Panc1 (cell line): Measurements from ENCODE around the gene LPGAT1. TPM values are rescaled to one million over a fixed set of nuclear protein-coding genes. Genes with fewer than 3 reads are reported as not detected.

ENCODE experiments used
- ATAC-seq: fragments of 200-7000 bp; cut with Tn5 transposase; 2 replicates; pipeline ENCODE4 v1.9.1; 2020; ENCODE audit warnings: mild to moderate bottlenecking, moderate library complexity
- BruUV-seq: library from RNA; stranded (reverse); fragments of 400-500 nt; replicated peaks from 2 replicates; lab custom pipeline; 2021; lab: Mats Ljungman, UMichigan
- CTCF ChIA-PET: fragments of 300-600 bp; sonication (Branson Sonifier 250); formaldehyde crosslinking; loops from one replicate; lab custom pipeline; 2022; ENCODE audit warnings: antibody characterized with exemption; lab: Charles Lee
- POLR2A ChIA-PET: fragments of 300-600 bp; sonication (Branson Sonifier 250); formaldehyde crosslinking; loops from one replicate; lab custom pipeline; 2022; ENCODE audit warnings: antibody characterized with exemption; lab: Charles Lee
- DNase-seq: peaks from one replicate; pipeline ENCODE4 v3.0.0-alpha.2; 2010; ENCODE audit warnings: low read depth, low spot score
- H3K27ac ChIP-seq: 2 replicates; pipeline ENCODE4 v1.5.1; 2011; ENCODE audit warnings: mild to moderate bottlenecking, low read length, inconsistent platforms
- H3K27me3 ChIP-seq: fragments of 200-500 bp; sonication (Bioruptor generic); 2 replicates; pipeline ENCODE4 v1.6.0; 2014; ENCODE audit warnings: low read length, inconsistent platforms; ENCODE audit not compliant: control insufficient read depth, insufficient read depth
- H3K36me3 ChIP-seq: fragments of 200-500 bp; sonication (Bioruptor generic); 2 replicates; pipeline ENCODE4 v1.5.1; 2014; ENCODE audit warnings: inconsistent platforms, mild to moderate bottlenecking, low read length, moderate library complexity; ENCODE audit not compliant: control insufficient read depth, insufficient read depth
- H3K4me1 ChIP-seq: 2 replicates; pipeline ENCODE4 v1.5.1; 2011; ENCODE audit warnings: inconsistent platforms, mild to moderate bottlenecking, low read length, moderate library complexity; ENCODE audit not compliant: control insufficient read depth, insufficient read depth
- H3K4me3 ChIP-seq, 2 experiments: 2 replicates each; pipeline ENCODE4 v1.5.1; 2011 to 2012; ENCODE audit warnings: low read depth in 2 of 2, low read length in 2 of 2, mild to moderate bottlenecking in 2 of 2, inconsistent platforms in 1 of 2, moderate library complexity in 1 of 2
- H3K9me3 ChIP-seq: fragments of 200-500 bp; sonication (Bioruptor generic); 2 replicates; pipeline ENCODE4 v1.5.1; 2014; ENCODE audit warnings: low read depth, mild to moderate bottlenecking, inconsistent platforms, low read length, moderate library complexity; ENCODE audit not compliant: control insufficient read depth, insufficient read depth
- POLR2AphosphoS5 ChIP-seq: IDR thresholded peaks from 2 replicates; pipeline ENCODE4 v1.6.1; 2012; ENCODE audit warnings: mild to moderate bottlenecking, low read depth, low read length, moderate library complexity
- SIN3A ChIP-seq: IDR thresholded peaks from 2 replicates; pipeline ENCODE4 v1.6.1; 2012; ENCODE audit warnings: low read depth, mild to moderate bottlenecking, low read length, moderate library complexity, borderline replicate concordance; ENCODE audit not compliant: insufficient read depth
- TCF7L2 ChIP-seq: IDR thresholded peaks from 2 replicates; pipeline ENCODE4 v1.6.1; 2011; ENCODE audit warnings: mild to moderate bottlenecking, low read depth, low read length, inconsistent platforms
- in situ Hi-C: cut with HindIII; loops from 2 replicates; pipeline ENCODE4 v1.10.0; 2016; ENCODE audit warnings: low sequenced_read_pairs, low pct_unique_long_range_greater_than_20kb
- intact Hi-C: fragments of 100-400 bp; cut with micrococcal nuclease; formaldehyde crosslinking; loops from one replicate; pipeline ENCODE4 v1.10.0; 2022; ENCODE audit not compliant: unreplicated experiment
- total RNA-seq: library from RNA; stranded (reverse); gene quantifications from one replicate; pipeline ENCODE4 v1.2.1, GENCODE V29; 2021; ENCODE audit not compliant: unreplicated experiment
- TF ChIP-seq, protein P1 (sequence below), 2 experiments: IDR thresholded peaks; 2 replicates each; pipeline ENCODE4 v1.6.1; 2011 to 2012; ENCODE audit warnings: low read depth in 2 of 2, control low read depth in 1 of 2, low read length in 1 of 2, mild to moderate bottlenecking in 1 of 2, moderate library complexity in 1 of 2; ENCODE audit not compliant: insufficient read depth in 1 of 2
- TF ChIP-seq, protein P2 (sequence below): fragments of 450-650 bp; IDR thresholded peaks from 2 replicates; pipeline ENCODE4 v1.5.1; 2017; ENCODE audit warnings: mild to moderate bottlenecking

The LPGAT1 gene
- total RNA-seq, 1 experiment from 2014 or later: 85.4 TPM

DNA sequence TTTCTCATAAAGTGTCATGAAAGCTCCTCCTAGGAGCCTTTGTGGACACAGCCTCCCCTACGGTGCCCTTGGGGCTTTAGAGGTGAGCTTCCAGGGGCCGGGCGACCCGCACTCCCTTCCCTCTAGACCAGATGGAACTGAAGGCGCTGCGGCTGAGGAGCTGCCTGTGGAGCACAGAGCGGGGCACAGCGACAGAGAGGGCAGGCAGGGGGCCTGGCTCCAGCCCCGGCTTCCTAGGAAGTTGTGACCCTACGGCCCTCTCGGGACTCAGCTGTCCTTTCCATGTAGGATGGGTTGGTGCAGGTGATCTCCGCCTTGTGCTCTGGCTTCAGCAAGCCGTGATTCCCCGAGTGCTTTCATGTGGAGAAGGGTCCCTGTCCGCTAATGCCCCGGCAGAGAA, 131.5 kb downstream of the LPGAT1 start:
- Histone ChIP-seq H3K27me3 (no peaks in the 10 kb centered on the region), H3K9me3 (no peaks in the 10 kb centered on the region), H3K4me1 (peaks cover 19% of the 10 kb centered on the region), H3K4me3 (no peak overlapping the region), H3K36me3 (no peaks in the 10 kb centered on the region), H3K27ac (peak overlapping the region; percentile 73)
- BruUV-seq: no TSS peak
- ATAC-seq: peak; percentile 5; the same call in 1 of the 2 replicates
- ChIA-PET POLR2A (no interaction called here), CTCF (interaction anchor here (1.2 to 1.5 kb wide), 7 partner anchors 37 to 757 kb away, joined by 3 to 5 read pairs (median 3); partner anchors contain the start of genes DTL and INTS7)
- in situ Hi-C loops (no loop called here), intact Hi-C loops (loop anchor here (2.0 to 5.0 kb wide), 2 partner anchors 36 to 128 kb away; no protein-coding TSS in a partner anchor)
- no peak for DNase-seq
- TF ChIP-seq POLR2AphosphoS5 (no peak), SIN3A (no peak), TCF7L2 (no peak)
- TF ChIP-seq, protein P1, sequence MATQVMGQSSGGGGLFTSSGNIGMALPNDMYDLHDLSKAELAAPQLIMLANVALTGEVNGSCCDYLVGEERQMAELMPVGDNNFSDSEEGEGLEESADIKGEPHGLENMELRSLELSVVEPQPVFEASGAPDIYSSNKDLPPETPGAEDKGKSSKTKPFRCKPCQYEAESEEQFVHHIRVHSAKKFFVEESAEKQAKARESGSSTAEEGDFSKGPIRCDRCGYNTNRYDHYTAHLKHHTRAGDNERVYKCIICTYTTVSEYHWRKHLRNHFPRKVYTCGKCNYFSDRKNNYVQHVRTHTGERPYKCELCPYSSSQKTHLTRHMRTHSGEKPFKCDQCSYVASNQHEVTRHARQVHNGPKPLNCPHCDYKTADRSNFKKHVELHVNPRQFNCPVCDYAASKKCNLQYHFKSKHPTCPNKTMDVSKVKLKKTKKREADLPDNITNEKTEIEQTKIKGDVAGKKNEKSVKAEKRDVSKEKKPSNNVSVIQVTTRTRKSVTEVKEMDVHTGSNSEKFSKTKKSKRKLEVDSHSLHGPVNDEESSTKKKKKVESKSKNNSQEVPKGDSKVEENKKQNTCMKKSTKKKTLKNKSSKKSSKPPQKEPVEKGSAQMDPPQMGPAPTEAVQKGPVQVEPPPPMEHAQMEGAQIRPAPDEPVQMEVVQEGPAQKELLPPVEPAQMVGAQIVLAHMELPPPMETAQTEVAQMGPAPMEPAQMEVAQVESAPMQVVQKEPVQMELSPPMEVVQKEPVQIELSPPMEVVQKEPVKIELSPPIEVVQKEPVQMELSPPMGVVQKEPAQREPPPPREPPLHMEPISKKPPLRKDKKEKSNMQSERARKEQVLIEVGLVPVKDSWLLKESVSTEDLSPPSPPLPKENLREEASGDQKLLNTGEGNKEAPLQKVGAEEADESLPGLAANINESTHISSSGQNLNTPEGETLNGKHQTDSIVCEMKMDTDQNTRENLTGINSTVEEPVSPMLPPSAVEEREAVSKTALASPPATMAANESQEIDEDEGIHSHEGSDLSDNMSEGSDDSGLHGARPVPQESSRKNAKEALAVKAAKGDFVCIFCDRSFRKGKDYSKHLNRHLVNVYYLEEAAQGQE (IDR thresholded peaks at IDR 0.05; ENCODE audit: insufficient read depth in 1 of 2, low read depth in 2 of 2, low read length in 1 of 2): no peak
- TF ChIP-seq, protein P2, sequence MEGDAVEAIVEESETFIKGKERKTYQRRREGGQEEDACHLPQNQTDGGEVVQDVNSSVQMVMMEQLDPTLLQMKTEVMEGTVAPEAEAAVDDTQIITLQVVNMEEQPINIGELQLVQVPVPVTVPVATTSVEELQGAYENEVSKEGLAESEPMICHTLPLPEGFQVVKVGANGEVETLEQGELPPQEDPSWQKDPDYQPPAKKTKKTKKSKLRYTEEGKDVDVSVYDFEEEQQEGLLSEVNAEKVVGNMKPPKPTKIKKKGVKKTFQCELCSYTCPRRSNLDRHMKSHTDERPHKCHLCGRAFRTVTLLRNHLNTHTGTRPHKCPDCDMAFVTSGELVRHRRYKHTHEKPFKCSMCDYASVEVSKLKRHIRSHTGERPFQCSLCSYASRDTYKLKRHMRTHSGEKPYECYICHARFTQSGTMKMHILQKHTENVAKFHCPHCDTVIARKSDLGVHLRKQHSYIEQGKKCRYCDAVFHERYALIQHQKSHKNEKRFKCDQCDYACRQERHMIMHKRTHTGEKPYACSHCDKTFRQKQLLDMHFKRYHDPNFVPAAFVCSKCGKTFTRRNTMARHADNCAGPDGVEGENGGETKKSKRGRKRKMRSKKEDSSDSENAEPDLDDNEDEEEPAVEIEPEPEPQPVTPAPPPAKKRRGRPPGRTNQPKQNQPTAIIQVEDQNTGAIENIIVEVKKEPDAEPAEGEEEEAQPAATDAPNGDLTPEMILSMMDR: no peak

DNA sequence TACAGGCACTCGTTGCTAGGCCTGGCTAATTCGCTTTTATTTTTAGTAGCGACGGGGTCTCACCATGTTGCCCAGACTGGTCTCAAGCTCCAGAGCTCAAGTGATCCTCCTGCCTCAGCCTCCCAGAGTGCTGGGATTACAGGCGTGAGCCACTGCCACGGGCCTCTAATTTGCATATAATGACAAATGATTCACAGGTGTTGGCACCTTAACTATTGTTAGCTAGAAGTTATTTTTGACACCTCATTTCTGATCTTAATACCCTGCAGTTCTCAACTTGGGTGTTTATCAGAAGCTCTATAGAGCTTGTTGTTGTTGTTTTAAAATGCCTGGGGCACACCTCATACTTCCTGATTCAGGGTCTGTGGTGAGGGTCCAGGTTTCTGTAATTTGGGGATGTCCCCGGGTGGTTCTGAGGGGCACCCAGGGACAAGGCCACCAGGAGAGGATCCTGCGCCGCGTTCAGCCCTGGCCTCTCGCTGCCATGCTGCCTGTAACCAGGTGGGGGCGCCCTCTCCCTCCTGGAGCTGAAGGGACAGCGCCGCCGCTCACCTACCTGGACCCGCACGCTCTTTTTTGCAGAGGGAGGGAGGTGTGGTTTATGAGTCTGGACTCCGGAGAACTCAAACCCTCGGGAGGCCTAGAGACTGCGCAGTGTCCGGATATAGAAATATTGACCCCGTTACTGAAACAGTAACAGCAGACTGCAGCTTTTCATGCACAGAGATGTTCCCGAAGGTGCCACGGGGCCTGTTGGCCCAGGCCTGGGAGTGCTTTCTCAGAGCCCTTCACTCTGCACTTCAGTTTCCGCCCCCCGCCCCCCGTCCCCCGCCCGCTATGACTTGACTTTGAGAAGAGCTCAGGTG, 132.2 kb downstream of the LPGAT1 start:
- Histone ChIP-seq H3K9me3 (no peaks in the 10 kb centered on the region), H3K36me3 (no peaks in the 10 kb centered on the region), H3K4me3 (peak overlapping the region in 1 of 2 experiments; percentile 37; a peak in 2 of 4 replicates), H3K4me1 (peaks cover 13% of the 10 kb centered on the region), H3K27me3 (no peaks in the 10 kb centered on the region), H3K27ac (peak overlapping the region; percentile 73)
- DNase-seq (peak; percentile 12), ATAC-seq (peak; percentile 97)
- in situ Hi-C loops: no loop called here
- BruUV-seq: no TSS peak
- ChIA-PET CTCF (interaction anchor here (0.6 to 1.5 kb wide), 13 partner anchors 10 to 758 kb away, joined by 3 to 8 read pairs (median 3); partner anchors contain the start of genes DTL and INTS7), POLR2A (no interaction called here)
- intact Hi-C loops: loop anchor here (2.0 to 5.0 kb wide), 2 partner anchors 36 to 129 kb away; no protein-coding TSS in a partner anchor
- TF ChIP-seq, protein P2: peak; percentile 99
- TF ChIP-seq, protein P1 (IDR thresholded peaks at IDR 0.05; ENCODE audit: insufficient read depth in 1 of 2, low read depth in 2 of 2, low read length in 1 of 2): 0 out of 4 replicates have a peak, but pooled peaks of 1 of the 2 experiments have one; percentile 43
- TF ChIP-seq TCF7L2: no peak
